GM10248 (cell line): ENCODE data around the gene C16orf74.

Experiments
- CTCF ChIA-PET: fragments of 300-600 bp; sonication (Branson Sonifier 250); formaldehyde crosslinking; extraction: SDS; loops from one replicate; lab custom pipeline; 2021; ENCODE audit warnings: antibody characterized with exemption; lab: Yijun Ruan, JAX
- POLR2A ChIA-PET: fragments of 350-650 bp; sonication (Branson Sonifier 250); formaldehyde crosslinking; extraction: SDS; loops from one replicate; lab custom pipeline; 2020; ENCODE audit warnings: antibody characterized with exemption; lab: Yijun Ruan, JAX
- DNase-seq: peaks from one replicate; pipeline ENCODE4 v3.0.0; 2012; ENCODE audit errors: extremely low spot score
- CTCF ChIP-seq: IDR thresholded peaks from 2 replicates; pipeline ENCODE4 v1.5.1; 2012; ENCODE audit warnings: mild to moderate bottlenecking, low read depth; ENCODE audit errors: extremely low read depth, missing control alignments, control extremely low read depth

C16orf74 gene

GRCh38 chr16:85706449-85707034 lies 44.4 kb downstream of the C16orf74 start:
- POLR2A ChIA-PET, result interaction anchor here (0.7 kb wide), 1 partner anchor 10 kb away, joined by 3 read pairs; no protein-coding TSS in a partner anchor
- no peak for TF ChIP-seq CTCF
- CTCF ChIA-PET, result no interaction called here
- DNase-seq, result no peak

- ChIA-PET CTCF (interaction anchor here (0.7 to 1.4 kb wide), 2 partner anchors 12 to 45 kb away, joined by 3 to 8 read pairs; no protein-coding TSS in a partner anchor), POLR2A (interaction anchor here (0.6 kb wide), 1 partner anchor 20 kb away, joined by 4 read pairs; no protein-coding TSS in a partner anchor)
- DNase-seq, result no peak
- no peak for TF ChIP-seq CTCF
Observed at GRCh38 chr16:85704900-85705846, 45.7 kb downstream of the C16orf74 start.

DNA sequence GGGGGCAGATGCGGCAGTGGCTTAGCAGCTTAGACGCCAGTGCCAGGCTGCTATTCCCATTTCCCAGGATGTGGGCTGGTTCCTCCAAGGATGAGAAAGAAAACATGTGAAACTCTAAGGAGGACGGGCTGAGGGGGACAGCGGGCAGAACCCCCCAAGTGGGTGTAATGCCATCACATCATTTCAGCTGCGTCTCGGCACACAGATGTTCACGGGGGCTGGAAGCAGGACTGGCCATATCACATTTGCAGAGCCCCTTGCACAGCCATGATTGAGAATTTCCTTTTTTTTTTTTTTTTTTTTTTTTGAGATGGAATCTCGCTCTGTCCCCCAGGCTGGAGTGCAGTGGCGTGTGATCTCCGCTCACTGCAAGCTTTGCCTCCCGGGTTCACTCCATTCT lies 46.9 kb downstream of the C16orf74 start:
- ChIA-PET CTCF (interaction anchor here (1.3 kb wide), 1 partner anchor 15 kb away, joined by 3 read pairs; the partner anchor contains the start of gene GINS2), POLR2A (interaction anchor here (0.6 kb wide), 1 partner anchor 19 kb away, joined by 4 read pairs; no protein-coding TSS in a partner anchor)
- no peak for TF ChIP-seq CTCF
- no peak for DNase-seq

GRCh38 chr16:85699628-85700027 lies 51.3 kb downstream of the C16orf74 start:
- POLR2A ChIA-PET, result no interaction called here
- CTCF ChIA-PET, result interaction anchor here (1.2 kb wide), 1 partner anchor 41 kb away, joined by 3 read pairs; no protein-coding TSS in a partner anchor
- no peak for TF ChIP-seq CTCF
- DNase-seq, result no peak

GRCh38 chr16:85698935-85699558 lies 51.8 kb downstream of the C16orf74 start:
- TF ChIP-seq CTCF, result no peak
- POLR2A ChIA-PET, result no interaction called here
- no peak for DNase-seq
- CTCF ChIA-PET, result interaction anchor here (1.2 kb wide), 1 partner anchor 40 kb away, joined by 3 read pairs; no protein-coding TSS in a partner anchor

DNA sequence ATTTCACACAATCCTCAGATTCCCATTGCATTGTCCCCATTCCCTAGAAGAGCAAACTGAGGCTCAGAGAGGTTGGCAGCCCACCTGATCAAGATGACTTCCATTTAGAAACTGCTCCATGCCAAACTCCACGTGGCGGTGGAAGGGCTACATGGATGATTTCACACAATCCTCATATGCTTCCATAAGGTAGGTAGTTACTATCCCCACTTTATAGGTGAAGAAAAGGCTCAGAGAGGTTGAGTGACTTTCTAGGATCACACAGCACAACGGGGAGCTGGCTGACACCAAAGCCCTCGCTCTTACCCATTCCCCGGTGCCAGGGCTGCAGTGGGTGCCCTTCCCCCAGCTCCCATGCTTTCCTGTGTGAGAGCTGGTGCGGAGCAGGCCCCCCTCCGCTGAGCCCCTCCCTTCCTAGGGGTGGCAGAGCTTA lies 52.4 kb downstream of the C16orf74 start:
- TF ChIP-seq CTCF, result no peak
- ChIA-PET POLR2A (no interaction called here), CTCF (interaction anchor here (1.2 kb wide), 1 partner anchor 39 kb away, joined by 3 read pairs; no protein-coding TSS in a partner anchor)
- DNase-seq, result no peak
